HepG2 (cell line): ENCODE results near the gene RAB30.

Source experiments
- SALL2 ChIP-seq: sonication (generic); formaldehyde crosslinking; IDR thresholded peaks from 2 replicates; pipeline ENCODE4 v1.8.1; 2023; ENCODE audit warnings: mild to moderate bottlenecking, missing genetic modification reagents, inconsistent platforms
- ZNF274 ChIP-seq: sonication (generic); formaldehyde crosslinking; IDR thresholded peaks from 2 replicates; pipeline ENCODE4 v1.5.1; 2020; ENCODE audit warnings: mild to moderate bottlenecking, missing genetic modification reagents
- TF ChIP-seq, protein P1 (sequence below): sonication (generic); formaldehyde crosslinking; IDR thresholded peaks from 2 replicates; pipeline ENCODE4 v1.5.1; 2020; ENCODE audit warnings: mild to moderate bottlenecking, missing genetic modification reagents, borderline replicate concordance

GRCh38 chr11:83024270-83024854 lies 47.3 kb downstream of the RAB30 start:
- TF ChIP-seq, protein P1, sequence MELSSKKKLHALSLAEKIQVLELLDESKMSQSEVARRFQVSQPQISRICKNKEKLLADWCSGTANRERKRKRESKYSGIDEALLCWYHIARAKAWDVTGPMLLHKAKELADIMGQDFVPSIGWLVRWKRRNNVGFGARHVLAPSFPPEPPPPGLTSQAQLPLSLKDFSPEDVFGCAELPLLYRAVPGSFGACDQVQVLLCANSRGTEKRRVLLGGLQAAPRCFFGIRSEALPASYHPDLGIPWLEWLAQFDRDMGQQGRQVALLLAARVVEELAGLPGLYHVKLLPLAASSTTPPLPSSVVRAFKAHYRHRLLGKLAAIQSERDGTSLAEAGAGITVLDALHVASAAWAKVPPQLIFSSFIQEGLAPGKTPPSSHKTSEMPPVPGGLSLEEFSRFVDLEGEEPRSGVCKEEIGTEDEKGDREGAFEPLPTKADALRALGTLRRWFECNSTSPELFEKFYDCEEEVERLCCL (CRISPR knock-in tag) = no peak
- TF ChIP-seq SALL2 (no peak), ZNF274 (CRISPR knock-in tag) (no peak)
